ENCODE results near the gene SBNO2.

SBNO2 gene

GRCh38 chr19:1108291-1109031, 65.6 kb downstream of the SBNO2 start:
- H3K27ac Mint-ChIP-seq, result no peak overlapping the region
- no peaks in the 10 kb centered on the region for H3K9me3 Mint-ChIP-seq
- peaks cover 2% of the 10 kb centered on the region for H3K4me1 Mint-ChIP-seq (ENCODE audit: low read depth)
- no peak overlapping the region for H3K4me3 Mint-ChIP-seq
- H3K27me3 Mint-ChIP-seq, result no peaks in the 10 kb centered on the region
- no peaks in the 10 kb centered on the region for H3K36me3 Mint-ChIP-seq (ENCODE audit: low read depth)

GRCh38 chr19:1107661-1108261, 66.3 kb downstream of the SBNO2 start:
- Mint-ChIP-seq H3K4me1 (ENCODE audit: low read depth) (peaks cover 10% of the 10 kb centered on the region), H3K4me3 (no peak overlapping the region), H3K36me3 (ENCODE audit: low read depth) (no peaks in the 10 kb centered on the region), H3K27ac (no peak overlapping the region), H3K9me3 (no peaks in the 10 kb centered on the region), H3K27me3 (no peaks in the 10 kb centered on the region)

GRCh38 chr19:1106841-1107660, 67.0 kb downstream of the SBNO2 start:
- no peaks in the 10 kb centered on the region for H3K36me3 Mint-ChIP-seq (ENCODE audit: low read depth)
- H3K27me3 Mint-ChIP-seq, result no peaks in the 10 kb centered on the region
- no peak overlapping the region for H3K4me3 Mint-ChIP-seq
- peaks cover 17% of the 10 kb centered on the region for H3K4me1 Mint-ChIP-seq (ENCODE audit: low read depth)
- no peak overlapping the region for H3K27ac Mint-ChIP-seq
- no peaks in the 10 kb centered on the region for H3K9me3 Mint-ChIP-seq

- H3K4me1 Mint-ChIP-seq (ENCODE audit: low read depth), result peaks cover 26% of the 10 kb centered on the region
- peak overlapping the region; percentile 35 for H3K4me3 Mint-ChIP-seq
- H3K36me3 Mint-ChIP-seq (ENCODE audit: low read depth), result no peaks in the 10 kb centered on the region
- no peaks in the 10 kb centered on the region for H3K9me3 Mint-ChIP-seq
- H3K27ac Mint-ChIP-seq, result no peak overlapping the region
- no peaks in the 10 kb centered on the region for H3K27me3 Mint-ChIP-seq
These were observed 67.9 kb downstream of the SBNO2 start for GRCh38 chr19:1105873-1106840.

GRCh38 chr19:1105008-1105872, 68.8 kb downstream of the SBNO2 start:
- Mint-ChIP-seq H3K4me3 (peak overlapping the region; percentile 76), H3K4me1 (ENCODE audit: low read depth) (peaks cover 33% of the 10 kb centered on the region), H3K36me3 (ENCODE audit: low read depth) (no peaks in the 10 kb centered on the region), H3K9me3 (no peaks in the 10 kb centered on the region), H3K27ac (no peak overlapping the region), H3K27me3 (no peaks in the 10 kb centered on the region)

GRCh38 chr19:1104311-1105007, 69.6 kb downstream of the SBNO2 start:
- H3K27me3 Mint-ChIP-seq, result no peaks in the 10 kb centered on the region

GRCh38 chr19:1103708-1104310, 70.3 kb downstream of the SBNO2 start, which contains the start of gene GPX4:
GPX4 (plus strand) TSS chr19:1103994; CDS start chr19:1104044, 50 bp downstream.
- Mint-ChIP-seq H3K4me1 (ENCODE audit: low read depth) (peaks cover 48% of the 10 kb centered on the region), H3K36me3 (ENCODE audit: low read depth) (no peaks in the 10 kb centered on the region), H3K27me3 (no peaks in the 10 kb centered on the region)

More at GRCh38 chr19:1104311-1105007, 69.6 kb downstream of the SBNO2 start:
- H3K4me3 Mint-ChIP-seq, result peak overlapping the region; percentile 76
- peaks cover 41% of the 10 kb centered on the region for H3K4me1 Mint-ChIP-seq (ENCODE audit: low read depth)
- H3K9me3 Mint-ChIP-seq, result no peaks in the 10 kb centered on the region
- no peaks in the 10 kb centered on the region for H3K36me3 Mint-ChIP-seq (ENCODE audit: low read depth)
- no peak overlapping the region for H3K27ac Mint-ChIP-seq

GRCh38 chr19:1103132-1103707, 70.8 kb downstream of the SBNO2 start:
- Mint-ChIP-seq H3K4me1 (ENCODE audit: low read depth) (peaks cover 51% of the 10 kb centered on the region), H3K36me3 (ENCODE audit: low read depth) (no peaks in the 10 kb centered on the region)

More at GRCh38 chr19:1103708-1104310, 70.3 kb downstream of the SBNO2 start, which contains the start of gene GPX4:
- H3K4me3 Mint-ChIP-seq, result peak within 1 kb of the TSS; percentile 76
- H3K9me3 Mint-ChIP-seq, result no peaks in the 10 kb centered on the region
- peak within 1 kb of the TSS; percentile 89 for H3K27ac Mint-ChIP-seq

GRCh38 chr19:1102407-1103131, 71.5 kb downstream of the SBNO2 start:
- H3K4me3 Mint-ChIP-seq, result peak overlapping the region; percentile 61
- peaks cover 55% of the 10 kb centered on the region for H3K4me1 Mint-ChIP-seq (ENCODE audit: low read depth)
- H3K27me3 Mint-ChIP-seq, result no peaks in the 10 kb centered on the region
- peak overlapping the region; percentile 89 for H3K27ac Mint-ChIP-seq
- no peaks in the 10 kb centered on the region for H3K36me3 Mint-ChIP-seq (ENCODE audit: low read depth)
- H3K9me3 Mint-ChIP-seq, result no peaks in the 10 kb centered on the region

More at GRCh38 chr19:1103132-1103707, 70.8 kb downstream of the SBNO2 start:
- H3K4me3 Mint-ChIP-seq, result peak overlapping the region; percentile 61
- peak overlapping the region; percentile 89 for H3K27ac Mint-ChIP-seq
- no peaks in the 10 kb centered on the region for H3K27me3 Mint-ChIP-seq
- no peaks in the 10 kb centered on the region for H3K9me3 Mint-ChIP-seq

GRCh38 chr19:1101337-1101698, 72.8 kb downstream of the SBNO2 start:
- peak overlapping the region; percentile 25 for H3K4me3 Mint-ChIP-seq
- peaks cover 57% of the 10 kb centered on the region for H3K4me1 Mint-ChIP-seq (ENCODE audit: low read depth)

GRCh38 chr19:1098177-1099051, 75.7 kb downstream of the SBNO2 start:
- H3K4me3 Mint-ChIP-seq, result no peak overlapping the region
- peaks cover 79% of the 10 kb centered on the region for H3K4me1 Mint-ChIP-seq (ENCODE audit: low read depth)
- no peaks in the 10 kb centered on the region for H3K27me3 Mint-ChIP-seq
- no peaks in the 10 kb centered on the region for H3K9me3 Mint-ChIP-seq
- H3K36me3 Mint-ChIP-seq (ENCODE audit: low read depth), result no peaks in the 10 kb centered on the region
- peak overlapping the region; percentile 84 for H3K27ac Mint-ChIP-seq

More at GRCh38 chr19:1101337-1101698, 72.8 kb downstream of the SBNO2 start:
- Mint-ChIP-seq H3K27ac (peak overlapping the region; percentile 53), H3K27me3 (no peaks in the 10 kb centered on the region), H3K9me3 (no peaks in the 10 kb centered on the region), H3K36me3 (ENCODE audit: low read depth) (no peaks in the 10 kb centered on the region)

All from stimulated activated naive CD8-positive, alpha-beta T cell treated with anti-CD3 and anti-CD28 coated beads, Interleukin-15, Interleukin-2, amounts not matched to agents 100 ng/mL and 50 ng/mL, for 24 hours (primary cell).